ENCODE data around the gene RHCE. TPM values are rescaled to one million over a fixed set of nuclear protein-coding genes. Genes with fewer than 3 reads are reported as not detected.
A peak's percentile ranks its signal among the peaks of the same experiment; 100 is the strongest.

Gene RHCE
- total and polyA plus RNA-seq, 2 of the 8 experiments (the other 6 are each of a cell fraction or from before 2014, with no cell fraction given): 0.23 to 0.50 TPM

DNA sequence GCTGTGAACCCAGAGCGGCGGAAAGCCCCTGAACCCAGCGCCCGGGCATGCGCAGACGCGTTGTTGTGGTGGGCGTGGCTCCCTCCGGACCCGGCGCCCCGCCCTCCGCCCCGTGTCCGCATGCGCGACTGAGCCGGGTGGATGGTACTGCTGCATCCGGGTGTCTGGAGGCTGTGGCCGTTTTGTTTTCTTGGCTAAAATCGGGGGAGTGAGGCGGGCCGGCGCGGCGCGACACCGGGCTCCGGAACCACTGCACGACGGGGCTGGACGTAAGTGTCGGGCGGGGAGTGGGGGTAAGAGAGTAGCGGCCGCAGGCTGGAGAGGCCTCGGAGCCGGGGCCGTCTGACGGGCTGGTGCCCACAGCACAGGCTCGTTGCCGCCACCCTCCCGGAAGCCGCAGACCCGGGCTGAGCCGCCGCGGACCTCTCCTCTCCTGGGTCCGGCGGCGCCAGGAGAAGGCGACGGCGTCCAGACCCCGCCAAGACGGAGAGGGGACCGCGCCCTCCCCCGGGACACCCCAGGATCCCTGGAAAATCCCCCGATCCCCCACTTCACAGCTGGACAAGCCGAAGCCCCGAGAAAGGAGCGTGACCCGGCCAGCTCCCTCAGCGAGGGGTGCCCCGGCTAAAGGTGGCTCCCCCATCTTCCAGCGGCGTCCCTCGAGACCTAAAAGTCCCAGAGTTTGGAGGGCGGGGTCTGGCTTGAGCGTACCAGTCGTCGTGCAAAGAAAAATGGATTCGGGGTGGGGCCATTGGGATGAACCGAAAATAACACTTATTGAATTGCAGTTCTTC, 82.2 kb downstream of the RHCE start, which contains the start of gene TMEM50A (continued):
- TF ChIP-seq, protein P1, sequence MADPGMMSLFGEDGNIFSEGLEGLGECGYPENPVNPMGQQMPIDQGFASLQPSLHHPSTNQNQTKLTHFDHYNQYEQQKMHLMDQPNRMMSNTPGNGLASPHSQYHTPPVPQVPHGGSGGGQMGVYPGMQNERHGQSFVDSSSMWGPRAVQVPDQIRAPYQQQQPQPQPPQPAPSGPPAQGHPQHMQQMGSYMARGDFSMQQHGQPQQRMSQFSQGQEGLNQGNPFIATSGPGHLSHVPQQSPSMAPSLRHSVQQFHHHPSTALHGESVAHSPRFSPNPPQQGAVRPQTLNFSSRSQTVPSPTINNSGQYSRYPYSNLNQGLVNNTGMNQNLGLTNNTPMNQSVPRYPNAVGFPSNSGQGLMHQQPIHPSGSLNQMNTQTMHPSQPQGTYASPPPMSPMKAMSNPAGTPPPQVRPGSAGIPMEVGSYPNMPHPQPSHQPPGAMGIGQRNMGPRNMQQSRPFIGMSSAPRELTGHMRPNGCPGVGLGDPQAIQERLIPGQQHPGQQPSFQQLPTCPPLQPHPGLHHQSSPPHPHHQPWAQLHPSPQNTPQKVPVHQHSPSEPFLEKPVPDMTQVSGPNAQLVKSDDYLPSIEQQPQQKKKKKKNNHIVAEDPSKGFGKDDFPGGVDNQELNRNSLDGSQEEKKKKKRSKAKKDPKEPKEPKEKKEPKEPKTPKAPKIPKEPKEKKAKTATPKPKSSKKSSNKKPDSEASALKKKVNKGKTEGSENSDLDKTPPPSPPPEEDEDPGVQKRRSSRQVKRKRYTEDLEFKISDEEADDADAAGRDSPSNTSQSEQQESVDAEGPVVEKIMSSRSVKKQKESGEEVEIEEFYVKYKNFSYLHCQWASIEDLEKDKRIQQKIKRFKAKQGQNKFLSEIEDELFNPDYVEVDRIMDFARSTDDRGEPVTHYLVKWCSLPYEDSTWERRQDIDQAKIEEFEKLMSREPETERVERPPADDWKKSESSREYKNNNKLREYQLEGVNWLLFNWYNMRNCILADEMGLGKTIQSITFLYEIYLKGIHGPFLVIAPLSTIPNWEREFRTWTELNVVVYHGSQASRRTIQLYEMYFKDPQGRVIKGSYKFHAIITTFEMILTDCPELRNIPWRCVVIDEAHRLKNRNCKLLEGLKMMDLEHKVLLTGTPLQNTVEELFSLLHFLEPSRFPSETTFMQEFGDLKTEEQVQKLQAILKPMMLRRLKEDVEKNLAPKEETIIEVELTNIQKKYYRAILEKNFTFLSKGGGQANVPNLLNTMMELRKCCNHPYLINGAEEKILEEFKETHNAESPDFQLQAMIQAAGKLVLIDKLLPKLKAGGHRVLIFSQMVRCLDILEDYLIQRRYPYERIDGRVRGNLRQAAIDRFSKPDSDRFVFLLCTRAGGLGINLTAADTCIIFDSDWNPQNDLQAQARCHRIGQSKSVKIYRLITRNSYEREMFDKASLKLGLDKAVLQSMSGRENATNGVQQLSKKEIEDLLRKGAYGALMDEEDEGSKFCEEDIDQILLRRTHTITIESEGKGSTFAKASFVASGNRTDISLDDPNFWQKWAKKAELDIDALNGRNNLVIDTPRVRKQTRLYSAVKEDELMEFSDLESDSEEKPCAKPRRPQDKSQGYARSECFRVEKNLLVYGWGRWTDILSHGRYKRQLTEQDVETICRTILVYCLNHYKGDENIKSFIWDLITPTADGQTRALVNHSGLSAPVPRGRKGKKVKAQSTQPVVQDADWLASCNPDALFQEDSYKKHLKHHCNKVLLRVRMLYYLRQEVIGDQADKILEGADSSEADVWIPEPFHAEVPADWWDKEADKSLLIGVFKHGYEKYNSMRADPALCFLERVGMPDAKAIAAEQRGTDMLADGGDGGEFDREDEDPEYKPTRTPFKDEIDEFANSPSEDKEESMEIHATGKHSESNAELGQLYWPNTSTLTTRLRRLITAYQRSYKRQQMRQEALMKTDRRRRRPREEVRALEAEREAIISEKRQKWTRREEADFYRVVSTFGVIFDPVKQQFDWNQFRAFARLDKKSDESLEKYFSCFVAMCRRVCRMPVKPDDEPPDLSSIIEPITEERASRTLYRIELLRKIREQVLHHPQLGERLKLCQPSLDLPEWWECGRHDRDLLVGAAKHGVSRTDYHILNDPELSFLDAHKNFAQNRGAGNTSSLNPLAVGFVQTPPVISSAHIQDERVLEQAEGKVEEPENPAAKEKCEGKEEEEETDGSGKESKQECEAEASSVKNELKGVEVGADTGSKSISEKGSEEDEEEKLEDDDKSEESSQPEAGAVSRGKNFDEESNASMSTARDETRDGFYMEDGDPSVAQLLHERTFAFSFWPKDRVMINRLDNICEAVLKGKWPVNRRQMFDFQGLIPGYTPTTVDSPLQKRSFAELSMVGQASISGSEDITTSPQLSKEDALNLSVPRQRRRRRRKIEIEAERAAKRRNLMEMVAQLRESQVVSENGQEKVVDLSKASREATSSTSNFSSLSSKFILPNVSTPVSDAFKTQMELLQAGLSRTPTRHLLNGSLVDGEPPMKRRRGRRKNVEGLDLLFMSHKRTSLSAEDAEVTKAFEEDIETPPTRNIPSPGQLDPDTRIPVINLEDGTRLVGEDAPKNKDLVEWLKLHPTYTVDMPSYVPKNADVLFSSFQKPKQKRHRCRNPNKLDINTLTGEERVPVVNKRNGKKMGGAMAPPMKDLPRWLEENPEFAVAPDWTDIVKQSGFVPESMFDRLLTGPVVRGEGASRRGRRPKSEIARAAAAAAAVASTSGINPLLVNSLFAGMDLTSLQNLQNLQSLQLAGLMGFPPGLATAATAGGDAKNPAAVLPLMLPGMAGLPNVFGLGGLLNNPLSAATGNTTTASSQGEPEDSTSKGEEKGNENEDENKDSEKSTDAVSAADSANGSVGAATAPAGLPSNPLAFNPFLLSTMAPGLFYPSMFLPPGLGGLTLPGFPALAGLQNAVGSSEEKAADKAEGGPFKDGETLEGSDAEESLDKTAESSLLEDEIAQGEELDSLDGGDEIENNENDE (IDR thresholded peaks at IDR 0.05; ENCODE audit: insufficient replicate concordance, low read length): no peak
- no peak for TF ChIP-seq RXRA (IDR thresholded peaks at IDR 0.05; ENCODE audit: insufficient read depth, low read depth, low read length)
- TF ChIP-seq CREB1 (IDR thresholded peaks at IDR 0.05): no peak
- TF ChIP-seq FOSL1 (IDR thresholded peaks at IDR 0.05; ENCODE audit: insufficient read depth, low read depth, low read length): no peak
- no peak for TF ChIP-seq POU5F1 (IDR thresholded peaks at IDR 0.05; ENCODE audit: low read depth, low read length)
- peak; percentile 91 for TF ChIP-seq ASH2L (IDR thresholded peaks at IDR 0.05; ENCODE audit: low read length)
- TF ChIP-seq TBP (IDR thresholded peaks at IDR 0.05; ENCODE audit: low read depth, low read length): peak; percentile 56
- no peak for TF ChIP-seq TEAD4 (IDR thresholded peaks at IDR 0.05; ENCODE audit: low read depth, low read length)
- no peak for TF ChIP-seq HDAC6 (IDR thresholded peaks at IDR 0.05; ENCODE audit: low read depth, low read length)
- TF ChIP-seq MAX (IDR thresholded peaks at IDR 0.05): no peak
- no peak for TF ChIP-seq JUND (IDR thresholded peaks at IDR 0.05; ENCODE audit: low read length)

Measured in H1 (cell line).